ENCODE measurements around the gene AFG3L2. TPM values are rescaled to one million over a fixed set of nuclear protein-coding genes. Genes with fewer than 3 reads are reported as not detected.
A peak's percentile ranks its signal among the peaks of the same experiment; 100 is the strongest.

The AFG3L2 gene
- total and polyA plus RNA-seq, 4 donors = 22.5 to 55.4 (median 27.6) TPM

GRCh38 chr18:12408247-12408869, 31.3 kb upstream of the AFG3L2 start:
- no peaks in the 10 kb centered on the region for H3K36me3 ChIP-seq (ENCODE audit: control insufficient read depth in 4 of 4, insufficient read depth in 3 of 4, low read depth in 1 of 4, low read length in 3 of 4)
- 20% methylated on average over 32 of the region's 32 CpGs for WGBS
- H3K9ac ChIP-seq (ENCODE audit: low read depth in 1 of 2, low read length in 2 of 2) = no peak overlapping the region
- peak overlapping the region in 2 of 3 donors; percentile 5 to 65 for H3K4me3 ChIP-seq (ENCODE audit: low read depth in 1 of 3, low read length in 3 of 3)
- H3K4me1 ChIP-seq (ENCODE audit: control insufficient read depth in 4 of 4, insufficient read depth in 4 of 4, low read length in 3 of 4) = peaks cover 2 to 8% (median 5%) of the 10 kb centered on the region in 4 donors
- DNase-seq (ENCODE audit: low spot score) = no peak
- H3K27me3 ChIP-seq (ENCODE audit: control insufficient read depth in 4 of 4, insufficient read depth in 4 of 4, low read length in 3 of 4) = peaks cover 0 to 7% (median 4%) of the 10 kb centered on the region in 4 donors
- no peak overlapping the region for H3K27ac ChIP-seq (ENCODE audit: low read depth in 1 of 2, low read length in 2 of 2)
- no peaks in the 10 kb centered on the region for H3K9me3 ChIP-seq (ENCODE audit: control insufficient read depth in 4 of 4, low read length in 3 of 4)
- TF ChIP-seq, protein P1, sequence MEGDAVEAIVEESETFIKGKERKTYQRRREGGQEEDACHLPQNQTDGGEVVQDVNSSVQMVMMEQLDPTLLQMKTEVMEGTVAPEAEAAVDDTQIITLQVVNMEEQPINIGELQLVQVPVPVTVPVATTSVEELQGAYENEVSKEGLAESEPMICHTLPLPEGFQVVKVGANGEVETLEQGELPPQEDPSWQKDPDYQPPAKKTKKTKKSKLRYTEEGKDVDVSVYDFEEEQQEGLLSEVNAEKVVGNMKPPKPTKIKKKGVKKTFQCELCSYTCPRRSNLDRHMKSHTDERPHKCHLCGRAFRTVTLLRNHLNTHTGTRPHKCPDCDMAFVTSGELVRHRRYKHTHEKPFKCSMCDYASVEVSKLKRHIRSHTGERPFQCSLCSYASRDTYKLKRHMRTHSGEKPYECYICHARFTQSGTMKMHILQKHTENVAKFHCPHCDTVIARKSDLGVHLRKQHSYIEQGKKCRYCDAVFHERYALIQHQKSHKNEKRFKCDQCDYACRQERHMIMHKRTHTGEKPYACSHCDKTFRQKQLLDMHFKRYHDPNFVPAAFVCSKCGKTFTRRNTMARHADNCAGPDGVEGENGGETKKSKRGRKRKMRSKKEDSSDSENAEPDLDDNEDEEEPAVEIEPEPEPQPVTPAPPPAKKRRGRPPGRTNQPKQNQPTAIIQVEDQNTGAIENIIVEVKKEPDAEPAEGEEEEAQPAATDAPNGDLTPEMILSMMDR (IDR thresholded peaks at IDR 0.05; ENCODE audit: low read depth, low read length, missing input control) = no peak
- TF ChIP-seq, protein P2, sequence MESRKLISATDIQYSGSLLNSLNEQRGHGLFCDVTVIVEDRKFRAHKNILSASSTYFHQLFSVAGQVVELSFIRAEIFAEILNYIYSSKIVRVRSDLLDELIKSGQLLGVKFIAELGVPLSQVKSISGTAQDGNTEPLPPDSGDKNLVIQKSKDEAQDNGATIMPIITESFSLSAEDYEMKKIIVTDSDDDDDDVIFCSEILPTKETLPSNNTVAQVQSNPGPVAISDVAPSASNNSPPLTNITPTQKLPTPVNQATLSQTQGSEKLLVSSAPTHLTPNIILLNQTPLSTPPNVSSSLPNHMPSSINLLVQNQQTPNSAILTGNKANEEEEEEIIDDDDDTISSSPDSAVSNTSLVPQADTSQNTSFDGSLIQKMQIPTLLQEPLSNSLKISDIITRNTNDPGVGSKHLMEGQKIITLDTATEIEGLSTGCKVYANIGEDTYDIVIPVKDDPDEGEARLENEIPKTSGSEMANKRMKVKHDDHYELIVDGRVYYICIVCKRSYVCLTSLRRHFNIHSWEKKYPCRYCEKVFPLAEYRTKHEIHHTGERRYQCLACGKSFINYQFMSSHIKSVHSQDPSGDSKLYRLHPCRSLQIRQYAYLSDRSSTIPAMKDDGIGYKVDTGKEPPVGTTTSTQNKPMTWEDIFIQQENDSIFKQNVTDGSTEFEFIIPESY (IDR thresholded peaks at IDR 0.05) = no peak
- TF ChIP-seq HNF4A (conservative IDR thresholded peaks at IDR 0.05) (no peak), GABPA (IDR thresholded peaks at IDR 0.05 in 1 of 2, conservative IDR thresholded peaks at IDR 0.05 in 1 of 2) (no peak)

- Histone ChIP-seq H3K27ac (ENCODE audit: low read depth in 1 of 2, low read length in 2 of 2) (no peak overlapping the region), H3K9ac (ENCODE audit: low read depth in 1 of 2, low read length in 2 of 2) (no peak overlapping the region), H3K9me3 (ENCODE audit: control insufficient read depth in 4 of 4, low read length in 3 of 4) (no peaks in the 10 kb centered on the region), H3K4me1 (ENCODE audit: control insufficient read depth in 4 of 4, insufficient read depth in 4 of 4, low read length in 3 of 4) (peaks cover 2 to 8% (median 5%) of the 10 kb centered on the region in 4 donors), H3K4me3 (ENCODE audit: low read depth in 1 of 3, low read length in 3 of 3) (no peak overlapping the region), H3K36me3 (ENCODE audit: control insufficient read depth in 4 of 4, insufficient read depth in 3 of 4, low read depth in 1 of 4, low read length in 3 of 4) (no peaks in the 10 kb centered on the region), H3K27me3 (ENCODE audit: control insufficient read depth in 4 of 4, insufficient read depth in 4 of 4, low read length in 3 of 4) (peaks cover 0 to 7% (median 4%) of the 10 kb centered on the region in 4 donors)
- DNase-seq (ENCODE audit: low spot score) = no peak
- TF ChIP-seq JUND (IDR thresholded peaks at IDR 0.05) (no peak), NR2F2 (IDR thresholded peaks at IDR 0.05) (no peak), FOXA2 (IDR thresholded peaks at IDR 0.05) (no peak), HNF4A (conservative IDR thresholded peaks at IDR 0.05) (no peak), RXRA (IDR thresholded peaks at IDR 0.05) (no peak), YY1 (IDR thresholded peaks at IDR 0.05) (no peak), SP1 (IDR thresholded peaks at IDR 0.05) (no peak)
- TF ChIP-seq, protein P3, sequence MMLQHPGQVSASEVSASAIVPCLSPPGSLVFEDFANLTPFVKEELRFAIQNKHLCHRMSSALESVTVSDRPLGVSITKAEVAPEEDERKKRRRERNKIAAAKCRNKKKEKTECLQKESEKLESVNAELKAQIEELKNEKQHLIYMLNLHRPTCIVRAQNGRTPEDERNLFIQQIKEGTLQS (IDR thresholded peaks at IDR 0.05) = no peak
- TF ChIP-seq, protein P4, sequence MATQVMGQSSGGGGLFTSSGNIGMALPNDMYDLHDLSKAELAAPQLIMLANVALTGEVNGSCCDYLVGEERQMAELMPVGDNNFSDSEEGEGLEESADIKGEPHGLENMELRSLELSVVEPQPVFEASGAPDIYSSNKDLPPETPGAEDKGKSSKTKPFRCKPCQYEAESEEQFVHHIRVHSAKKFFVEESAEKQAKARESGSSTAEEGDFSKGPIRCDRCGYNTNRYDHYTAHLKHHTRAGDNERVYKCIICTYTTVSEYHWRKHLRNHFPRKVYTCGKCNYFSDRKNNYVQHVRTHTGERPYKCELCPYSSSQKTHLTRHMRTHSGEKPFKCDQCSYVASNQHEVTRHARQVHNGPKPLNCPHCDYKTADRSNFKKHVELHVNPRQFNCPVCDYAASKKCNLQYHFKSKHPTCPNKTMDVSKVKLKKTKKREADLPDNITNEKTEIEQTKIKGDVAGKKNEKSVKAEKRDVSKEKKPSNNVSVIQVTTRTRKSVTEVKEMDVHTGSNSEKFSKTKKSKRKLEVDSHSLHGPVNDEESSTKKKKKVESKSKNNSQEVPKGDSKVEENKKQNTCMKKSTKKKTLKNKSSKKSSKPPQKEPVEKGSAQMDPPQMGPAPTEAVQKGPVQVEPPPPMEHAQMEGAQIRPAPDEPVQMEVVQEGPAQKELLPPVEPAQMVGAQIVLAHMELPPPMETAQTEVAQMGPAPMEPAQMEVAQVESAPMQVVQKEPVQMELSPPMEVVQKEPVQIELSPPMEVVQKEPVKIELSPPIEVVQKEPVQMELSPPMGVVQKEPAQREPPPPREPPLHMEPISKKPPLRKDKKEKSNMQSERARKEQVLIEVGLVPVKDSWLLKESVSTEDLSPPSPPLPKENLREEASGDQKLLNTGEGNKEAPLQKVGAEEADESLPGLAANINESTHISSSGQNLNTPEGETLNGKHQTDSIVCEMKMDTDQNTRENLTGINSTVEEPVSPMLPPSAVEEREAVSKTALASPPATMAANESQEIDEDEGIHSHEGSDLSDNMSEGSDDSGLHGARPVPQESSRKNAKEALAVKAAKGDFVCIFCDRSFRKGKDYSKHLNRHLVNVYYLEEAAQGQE (IDR thresholded peaks at IDR 0.05) = no peak
- TF ChIP-seq, protein P2 (IDR thresholded peaks at IDR 0.05) = no peak
- 71% methylated on average over 19 of the region's 19 CpGs for WGBS
Measured at GRCh38 chr18:12406371-12407111, 29.5 kb upstream of the AFG3L2 start.
